Immature natural killer cell (primary cell): ENCODE data around the gene SMG7. TPM values are rescaled to one million over a fixed set of nuclear protein-coding genes. Genes with fewer than 3 reads are reported as not detected.

Source experiments
- DNase-seq, 3 donors: peaks; one replicate each; pipeline ENCODE4 v3.0.0; 2022; ENCODE audit warnings: mixed read lengths in 1 of 3
- H3K27ac Mint-ChIP-seq, 6 donors: one replicate each; pipeline ENCODE4 v1.8.0; 2020; ENCODE audit warnings: mixed read lengths in 6 of 6, mild to moderate bottlenecking in 5 of 6, inconsistent platforms in 4 of 6, moderate library complexity in 3 of 6
- H3K27me3 Mint-ChIP-seq, 3 donors: one replicate each; pipeline ENCODE4 v1.8.0; 2020 to 2021; ENCODE audit warnings: low read depth in 3 of 3, mild to moderate bottlenecking in 3 of 3, mixed read lengths in 3 of 3, moderate library complexity in 3 of 3, inconsistent platforms in 1 of 3
- H3K36me3 Mint-ChIP-seq, 3 donors: one replicate each; pipeline ENCODE4 v1.8.0; 2020; ENCODE audit warnings: mixed read lengths in 3 of 3, inconsistent platforms in 2 of 3, mild to moderate bottlenecking in 2 of 3
- H3K4me1 Mint-ChIP-seq, 2 donors: one replicate each; pipeline ENCODE4 v1.8.0; 2020; ENCODE audit warnings: inconsistent platforms in 2 of 2, mild to moderate bottlenecking in 2 of 2, mixed read lengths in 2 of 2, moderate library complexity in 1 of 2
- H3K4me3 Mint-ChIP-seq, 5 donors: one replicate each; pipeline ENCODE4 v1.8.0; 2020; ENCODE audit warnings: mild to moderate bottlenecking in 5 of 5, mixed read lengths in 5 of 5, inconsistent platforms in 3 of 5, moderate library complexity in 3 of 5
- H3K9me3 Mint-ChIP-seq, 6 donors: one replicate each; pipeline ENCODE4 v1.8.0; 2020; ENCODE audit warnings: mild to moderate bottlenecking in 6 of 6, mixed read lengths in 6 of 6, inconsistent platforms in 4 of 6, moderate library complexity in 3 of 6
- polyA plus RNA-seq, 3 donors: library from polyadenylated mRNA; unstranded; fragments of 300-500 nt; fragmentation: Illumina TruSeq; gene quantifications; one replicate each; pipeline ENCODE4 v1.2.3, GENCODE V29; 2021

Gene SMG7
- polyA plus RNA-seq, 3 donors from 2014 or later = 6.4 to 38.5 (median 11.2) TPM

- Mint-ChIP-seq H3K9me3 (no peaks in the 10 kb centered on the region), H3K4me1 (no peaks in the 10 kb centered on the region), H3K27me3 (peaks cover 0 to 12% (median 10%) of the 10 kb centered on the region in 3 donors), H3K36me3 (peaks cover 0 to 4% (median 0%) of the 10 kb centered on the region in 3 donors), H3K4me3 (no peak overlapping the region), H3K27ac (no peak overlapping the region)
- DNase-seq = no peak
Observed at GRCh38 chr1:183568176-183569021, 96.1 kb downstream of the SMG7 start.

- Mint-ChIP-seq H3K4me3 (no peak overlapping the region), H3K27ac (no peak overlapping the region), H3K27me3 (peaks cover 0 to 12% (median 10%) of the 10 kb centered on the region in 3 donors), H3K36me3 (peaks cover 0 to 4% (median 0%) of the 10 kb centered on the region in 3 donors), H3K9me3 (no peaks in the 10 kb centered on the region), H3K4me1 (no peaks in the 10 kb centered on the region)
- DNase-seq = no peak
Observed at GRCh38 chr1:183569141-183569540, 96.8 kb downstream of the SMG7 start.

GRCh38 chr1:183569801-183570200 is 97.5 kb downstream of the SMG7 start:
- no peak for DNase-seq
- Mint-ChIP-seq H3K4me3 (no peak overlapping the region), H3K27ac (no peak overlapping the region), H3K4me1 (no peaks in the 10 kb centered on the region), H3K36me3 (peaks cover 0 to 4% (median 0%) of the 10 kb centered on the region in 3 donors), H3K27me3 (peaks cover 0 to 12% (median 10%) of the 10 kb centered on the region in 3 donors), H3K9me3 (no peaks in the 10 kb centered on the region)

- no peaks in the 10 kb centered on the region for H3K4me1 Mint-ChIP-seq
- no peak for DNase-seq
- H3K27me3 Mint-ChIP-seq = peaks cover 0 to 12% (median 10%) of the 10 kb centered on the region in 3 donors
- no peak overlapping the region for H3K27ac Mint-ChIP-seq
- H3K36me3 Mint-ChIP-seq = peaks cover 0 to 4% (median 0%) of the 10 kb centered on the region in 3 donors
- no peak overlapping the region for H3K4me3 Mint-ChIP-seq
- no peaks in the 10 kb centered on the region for H3K9me3 Mint-ChIP-seq
Observed at GRCh38 chr1:183570451-183570850, 98.2 kb downstream of the SMG7 start.

GRCh38 chr1:183571678-183572268 is 99.5 kb downstream of the SMG7 start:
- DNase-seq = no peak
- Mint-ChIP-seq H3K4me1 (no peaks in the 10 kb centered on the region), H3K4me3 (no peak overlapping the region), H3K9me3 (no peaks in the 10 kb centered on the region), H3K27ac (no peak overlapping the region), H3K27me3 (peaks cover 0 to 12% (median 10%) of the 10 kb centered on the region in 3 donors), H3K36me3 (no peaks in the 10 kb centered on the region)

GRCh38 chr1:183572721-183573120 is 100.4 kb downstream of the SMG7 start:
- Mint-ChIP-seq H3K36me3 (no peaks in the 10 kb centered on the region), H3K4me1 (no peaks in the 10 kb centered on the region), H3K9me3 (no peaks in the 10 kb centered on the region), H3K27ac (no peak overlapping the region), H3K27me3 (peaks cover 0 to 12% (median 9%) of the 10 kb centered on the region in 3 donors), H3K4me3 (no peak overlapping the region)
- no peak for DNase-seq

- peaks cover 10% of the 10 kb centered on the region in 2 donors for H3K4me1 Mint-ChIP-seq
- no peaks in the 10 kb centered on the region for H3K9me3 Mint-ChIP-seq
- H3K27ac Mint-ChIP-seq = no peak overlapping the region
- H3K27me3 Mint-ChIP-seq = peaks cover 0 to 9% (median 4%) of the 10 kb centered on the region in 3 donors
- H3K36me3 Mint-ChIP-seq = no peaks in the 10 kb centered on the region
- no peak for DNase-seq
- H3K4me3 Mint-ChIP-seq = no peak overlapping the region
Observed at GRCh38 chr1:183575606-183576005, 103.3 kb downstream of the SMG7 start.

GRCh38 chr1:183576537-183576936 is 104.2 kb downstream of the SMG7 start:
- Mint-ChIP-seq H3K9me3 (no peaks in the 10 kb centered on the region), H3K36me3 (no peaks in the 10 kb centered on the region), H3K27ac (no peak overlapping the region), H3K4me1 (peaks cover 10% of the 10 kb centered on the region in 2 donors), H3K27me3 (peaks cover 0 to 8% (median 2%) of the 10 kb centered on the region in 3 donors), H3K4me3 (no peak overlapping the region)
- no peak for DNase-seq

GRCh38 chr1:183577897-183578465 is 105.7 kb downstream of the SMG7 start:
- Mint-ChIP-seq H3K9me3 (no peaks in the 10 kb centered on the region), H3K4me3 (no peak overlapping the region), H3K36me3 (no peaks in the 10 kb centered on the region), H3K27ac (no peak overlapping the region), H3K27me3 (peaks cover 0 to 6% (median 2%) of the 10 kb centered on the region in 3 donors), H3K4me1 (peaks cover 10% of the 10 kb centered on the region in 2 donors)
- DNase-seq = no peak

GRCh38 chr1:183578856-183579255 is 106.6 kb downstream of the SMG7 start:
- H3K27me3 Mint-ChIP-seq = peaks cover 0 to 6% (median 2%) of the 10 kb centered on the region in 3 donors
- H3K4me1 Mint-ChIP-seq = peaks cover 10% of the 10 kb centered on the region in 2 donors
- DNase-seq = no peak
- no peak overlapping the region for H3K27ac Mint-ChIP-seq
- no peaks in the 10 kb centered on the region for H3K9me3 Mint-ChIP-seq
- H3K36me3 Mint-ChIP-seq = no peaks in the 10 kb centered on the region
- H3K4me3 Mint-ChIP-seq = no peak overlapping the region

GRCh38 chr1:183580281-183580682 is 108.0 kb downstream of the SMG7 start:
- Mint-ChIP-seq H3K4me3 (peak overlapping the region in 2 of 5 donors; percentile 47 to 51), H3K27ac (no peak overlapping the region), H3K4me1 (peaks cover 10% of the 10 kb centered on the region in 2 donors), H3K9me3 (no peaks in the 10 kb centered on the region), H3K36me3 (no peaks in the 10 kb centered on the region), H3K27me3 (peaks cover 0 to 6% (median 2%) of the 10 kb centered on the region in 3 donors)
- DNase-seq = no peak

- Mint-ChIP-seq H3K27me3 (peaks cover 0 to 6% (median 2%) of the 10 kb centered on the region in 3 donors), H3K9me3 (no peaks in the 10 kb centered on the region), H3K36me3 (no peaks in the 10 kb centered on the region), H3K4me3 (no peak overlapping the region), H3K4me1 (peaks cover 10% of the 10 kb centered on the region in 2 donors), H3K27ac (no peak overlapping the region)
- DNase-seq = no peak
Observed at GRCh38 chr1:183582021-183582713, 109.9 kb downstream of the SMG7 start.

- no peak overlapping the region for H3K27ac Mint-ChIP-seq
- peaks cover 0 to 3% (median 2%) of the 10 kb centered on the region in 3 donors for H3K27me3 Mint-ChIP-seq
- H3K9me3 Mint-ChIP-seq = no peaks in the 10 kb centered on the region
- no peaks in the 10 kb centered on the region for H3K36me3 Mint-ChIP-seq
- H3K4me3 Mint-ChIP-seq = no peak overlapping the region
- peaks cover 7 to 10% of the 10 kb centered on the region in 2 donors for H3K4me1 Mint-ChIP-seq
- DNase-seq = no peak
Observed at GRCh38 chr1:183583466-183583865, 111.2 kb downstream of the SMG7 start.
